NCI-H748 (cell line): ENCODE data around the gene CD19.
"Not testable (repeated sequence)": the region's sequence is repeated elsewhere in the genome, so short reads cannot be mapped to it uniquely, and the experiment has no call there.

Experiments
- DNase-seq: peaks from one replicate; lab custom pipeline; 2025; ENCODE audit not compliant: unreplicated experiment; lab: John Stamatoyannopoulos, UW

CD19 gene

DNA sequence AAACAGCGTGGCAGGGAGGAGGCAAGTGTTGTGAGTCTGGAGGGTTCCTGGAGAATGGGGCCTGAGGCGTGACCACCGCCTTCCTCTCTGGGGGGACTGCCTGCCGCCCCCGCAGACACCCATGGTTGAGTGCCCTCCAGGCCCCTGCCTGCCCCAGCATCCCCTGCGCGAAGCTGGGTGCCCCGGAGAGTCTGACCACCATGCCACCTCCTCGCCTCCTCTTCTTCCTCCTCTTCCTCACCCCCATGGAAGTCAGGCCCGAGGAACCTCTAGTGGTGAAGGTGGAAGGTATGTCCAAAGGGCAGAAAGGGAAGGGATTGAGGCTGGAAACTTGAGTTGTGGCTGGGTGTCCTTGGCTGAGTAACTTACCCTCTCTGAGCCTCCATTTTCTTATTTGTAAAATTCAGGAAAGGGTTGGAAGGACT, at the start of gene CD19:
Gene CD19 (plus strand): TSS at position 171 of the 425 bp plus-strand sequence. CDS start 30 bp downstream, at position 201.
- no peak for DNase-seq

DNA sequence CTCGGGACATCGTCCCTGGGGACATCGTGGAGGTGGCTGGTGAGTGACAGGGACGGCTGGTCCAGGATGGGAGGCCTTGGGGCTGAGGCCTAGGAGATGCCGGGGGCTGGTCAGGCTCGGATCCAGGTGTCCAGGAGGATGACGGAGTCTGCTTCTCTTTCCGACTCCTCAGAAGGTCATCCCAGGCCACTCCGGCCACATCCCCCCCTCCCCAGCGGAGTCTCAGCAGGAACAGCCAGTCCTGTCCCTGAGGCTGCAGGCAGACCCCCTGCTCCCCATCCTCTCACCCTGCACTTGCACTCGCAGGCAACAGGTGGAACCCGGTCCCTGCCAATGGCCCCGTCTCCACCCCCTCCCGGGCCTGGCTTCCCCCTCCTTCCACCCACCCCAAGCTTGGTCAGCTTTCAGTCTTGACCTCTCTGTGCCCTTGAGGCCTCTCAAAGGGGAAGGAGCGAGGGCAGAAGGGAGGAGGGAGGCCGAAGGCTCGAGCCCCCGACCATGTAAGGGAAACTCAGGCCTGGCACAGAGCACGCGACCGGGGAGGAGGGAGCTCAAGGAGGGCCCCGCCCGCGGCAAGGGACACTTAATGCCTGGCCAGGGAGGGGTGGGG, 49.1 kb upstream of the CD19 start:
- DNase-seq, result no peak

DNA sequence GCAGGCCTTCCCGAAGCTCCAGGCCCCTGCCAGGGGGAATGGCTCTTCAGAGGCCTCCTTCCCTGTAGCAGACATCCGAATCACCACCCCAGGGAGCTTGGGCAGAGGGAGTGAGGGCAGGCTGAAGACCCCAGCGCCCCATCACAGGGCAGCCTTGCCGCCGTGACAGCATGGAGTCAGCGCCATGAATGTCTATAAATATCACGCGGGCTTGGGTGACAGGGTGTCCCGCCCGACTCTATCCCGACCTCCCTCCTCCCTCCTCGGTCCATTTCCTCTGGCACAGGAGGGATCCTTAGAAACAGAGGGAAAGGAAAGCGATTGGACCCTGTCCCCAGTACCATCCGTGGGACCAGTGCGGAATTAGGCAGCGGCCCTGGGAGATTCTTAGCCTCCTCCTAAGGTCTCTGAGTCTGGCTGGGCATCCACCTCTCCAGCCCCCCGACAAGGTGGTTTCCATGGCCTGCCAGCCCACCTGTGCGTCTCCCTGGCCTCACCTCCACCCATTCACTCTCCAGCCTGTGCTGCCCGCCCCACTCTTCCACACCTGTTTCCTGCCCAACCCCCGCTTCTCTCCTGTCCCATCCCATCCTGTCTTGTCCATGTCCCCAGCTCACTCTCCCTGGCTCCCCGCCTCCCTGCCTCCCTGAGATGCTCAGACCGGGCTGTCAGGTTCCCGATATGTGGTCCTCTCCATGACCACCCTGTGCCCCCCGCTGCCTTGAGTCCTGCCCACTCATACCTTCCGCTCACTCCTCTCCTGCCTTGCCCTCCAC, 48.4 kb upstream of the CD19 start:
- no peak for DNase-seq

DNA sequence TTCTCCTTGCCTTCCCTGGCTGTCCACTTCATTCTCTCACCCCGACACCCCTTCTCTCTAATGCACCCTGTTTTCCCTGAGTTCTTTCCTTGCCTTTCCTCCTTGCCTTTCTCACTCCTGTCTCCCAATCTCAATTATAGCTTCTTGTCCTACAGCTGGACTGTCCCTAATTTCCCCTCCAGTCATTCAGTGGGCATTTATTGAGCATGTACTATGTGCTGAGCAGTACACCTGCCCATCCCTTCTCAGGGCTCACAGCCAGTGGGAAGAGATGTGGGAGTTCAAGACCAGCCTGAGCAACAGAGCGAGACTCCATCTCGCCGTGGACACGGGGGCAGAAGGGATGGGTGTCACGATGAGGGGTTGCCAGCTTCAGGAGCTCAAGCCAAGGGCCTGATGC, 47.7 kb upstream of the CD19 start:
- no peak for DNase-seq

DNA sequence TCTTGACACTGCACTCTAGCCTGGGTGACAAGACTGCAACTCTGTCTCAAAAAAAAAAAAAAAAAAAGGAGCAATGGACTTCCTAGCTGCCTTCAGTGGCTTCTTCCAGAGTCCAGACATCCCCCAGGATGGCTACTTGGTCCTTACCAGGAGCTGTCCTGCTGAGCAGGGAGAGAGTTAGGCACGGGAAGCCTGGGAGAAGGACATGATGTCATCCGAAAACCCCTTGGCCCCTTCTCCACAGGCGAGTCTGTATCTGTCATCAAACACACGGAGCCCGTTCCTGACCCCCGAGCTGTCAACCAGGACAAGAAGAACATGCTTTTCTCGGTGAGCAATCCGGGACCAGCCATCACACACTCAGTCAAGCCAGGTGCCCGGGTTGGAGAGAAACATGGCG, 44.8 kb upstream of the CD19 start:
- no peak for DNase-seq

- DNase-seq, result not testable (repeated sequence)
Measured at GRCh38 chr16:28890355-28890754, 41.4 kb upstream of the CD19 start.

GRCh38 chr16:28891964-28892890, 39.5 kb upstream of the CD19 start:
- DNase-seq, result no peak

GRCh38 chr16:28893291-28893690, 38.5 kb upstream of the CD19 start:
- no peak for DNase-seq

DNA sequence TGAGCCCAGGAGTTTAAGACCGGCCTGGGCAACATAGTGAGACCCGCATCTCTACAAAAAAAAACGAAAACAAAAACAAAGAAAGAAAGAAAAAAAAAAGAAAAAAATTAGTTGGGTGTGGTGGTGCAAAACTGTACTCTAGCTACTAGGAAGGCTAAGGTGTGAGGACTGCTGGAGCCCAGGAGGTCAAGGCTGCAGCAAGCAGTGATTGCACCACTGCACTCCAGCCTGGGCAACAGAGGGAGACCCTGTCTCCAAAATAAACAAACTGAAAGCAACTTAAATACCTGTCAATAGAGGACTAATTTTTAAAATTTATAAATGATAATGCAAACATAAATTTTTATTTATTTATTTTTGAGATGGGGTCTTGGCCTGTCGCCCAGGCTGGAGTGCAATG, 36.2 kb upstream of the CD19 start:
- no peak for DNase-seq

DNA sequence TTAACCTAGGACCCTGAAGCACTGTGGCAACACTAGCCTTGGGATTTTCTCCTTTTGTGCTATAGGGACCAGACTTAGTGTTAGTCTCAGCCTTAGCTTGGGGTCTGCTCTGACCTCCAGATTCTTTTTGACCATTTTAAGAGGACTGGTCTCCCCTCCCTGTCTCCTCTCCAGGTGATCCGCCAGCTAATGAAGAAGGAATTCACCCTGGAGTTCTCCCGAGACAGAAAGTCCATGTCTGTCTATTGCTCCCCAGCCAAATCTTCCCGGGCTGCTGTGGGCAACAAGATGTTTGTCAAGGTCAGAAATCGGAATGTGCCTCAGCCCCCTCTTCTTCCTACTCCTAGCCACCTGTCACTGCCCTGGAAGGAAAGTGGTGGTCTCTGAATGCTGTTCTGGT, 33.9 kb upstream of the CD19 start:
- no peak for DNase-seq

DNA sequence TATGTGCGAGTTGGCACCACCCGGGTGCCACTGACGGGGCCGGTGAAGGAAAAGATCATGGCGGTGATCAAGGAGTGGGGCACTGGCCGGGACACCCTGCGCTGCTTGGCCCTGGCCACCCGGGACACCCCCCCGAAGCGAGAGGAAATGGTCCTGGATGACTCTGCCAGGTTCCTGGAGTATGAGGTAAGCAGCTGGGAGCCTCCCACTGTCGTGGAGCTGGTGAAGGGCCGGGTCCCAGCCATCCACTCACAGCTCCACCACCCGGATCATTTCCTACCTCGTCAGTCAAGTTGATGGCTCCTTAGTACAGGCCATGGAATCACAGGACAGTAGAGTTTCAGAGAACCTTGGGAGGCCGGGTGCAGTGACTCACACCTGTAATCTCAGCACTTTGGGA, 33.5 kb upstream of the CD19 start:
- DNase-seq, result no peak

DNA sequence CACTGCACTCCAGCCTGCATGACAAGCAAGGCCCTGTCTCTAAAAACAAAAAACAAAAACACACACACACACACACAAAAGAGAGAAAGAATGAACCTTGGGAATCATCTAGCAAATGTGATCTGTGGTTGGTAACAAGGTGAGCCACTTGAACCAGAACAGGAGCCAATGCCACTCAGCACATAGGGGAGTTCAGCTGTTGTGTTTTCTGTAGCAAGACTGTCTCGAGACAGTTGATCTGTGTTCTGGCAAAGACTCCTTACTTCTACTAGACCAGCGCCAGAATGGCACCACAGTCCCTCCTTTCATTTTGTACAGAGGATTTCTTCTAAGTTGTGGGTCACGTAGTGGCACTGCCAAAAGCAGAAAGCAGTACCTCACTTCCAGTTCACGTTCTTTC, 32.8 kb upstream of the CD19 start:
- no peak for DNase-seq

DNA sequence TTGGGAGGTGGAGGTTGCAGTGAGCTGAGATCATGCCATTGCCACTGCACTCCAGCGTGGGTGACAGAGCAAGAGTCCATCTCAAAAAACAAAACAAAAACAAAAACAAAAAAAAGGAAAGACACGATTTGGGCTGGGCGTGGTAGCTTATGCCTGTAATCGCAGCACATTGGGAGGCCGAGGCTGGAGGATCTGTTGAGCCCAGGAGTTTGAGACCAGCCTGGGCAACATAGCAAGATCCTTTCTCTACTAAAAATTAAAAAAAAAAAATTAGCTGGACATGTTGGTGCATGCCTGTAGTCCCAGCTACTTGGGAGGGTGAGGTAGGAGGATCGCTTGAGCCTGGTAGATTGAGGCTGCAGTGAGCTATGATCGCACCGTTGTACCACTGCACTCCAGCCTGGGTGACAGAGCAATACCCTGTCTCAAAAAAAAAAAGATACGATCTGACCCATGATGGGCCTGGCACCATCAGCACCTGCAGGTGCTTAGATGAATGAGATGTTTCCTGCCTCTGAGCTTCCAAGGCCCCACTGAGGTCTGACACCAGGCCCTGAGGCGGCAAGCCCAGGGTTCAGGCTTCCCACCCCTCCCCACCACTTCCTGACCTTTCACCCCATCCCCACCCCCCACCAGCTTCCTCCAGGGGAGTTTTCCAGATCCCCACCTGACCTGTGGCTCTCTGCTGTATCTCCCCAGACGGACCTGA, 31.7 kb upstream of the CD19 start:
- DNase-seq, result no peak

DNA sequence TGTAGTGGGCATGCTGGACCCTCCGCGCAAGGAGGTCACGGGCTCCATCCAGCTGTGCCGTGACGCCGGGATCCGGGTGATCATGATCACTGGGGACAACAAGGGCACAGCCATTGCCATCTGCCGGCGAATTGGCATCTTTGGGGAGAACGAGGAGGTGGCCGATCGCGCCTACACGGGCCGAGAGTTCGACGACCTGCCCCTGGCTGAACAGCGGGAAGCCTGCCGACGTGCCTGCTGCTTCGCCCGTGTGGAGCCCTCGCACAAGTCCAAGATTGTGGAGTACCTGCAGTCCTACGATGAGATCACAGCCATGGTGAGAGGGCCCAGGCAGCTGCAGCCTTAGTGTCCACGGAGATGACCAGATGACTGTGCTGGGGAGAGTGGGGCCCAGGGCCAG, 31.2 kb upstream of the CD19 start:
- DNase-seq, result no peak

- no peak for DNase-seq
Measured at GRCh38 chr16:28901862-28902261, 29.9 kb upstream of the CD19 start.

DNA sequence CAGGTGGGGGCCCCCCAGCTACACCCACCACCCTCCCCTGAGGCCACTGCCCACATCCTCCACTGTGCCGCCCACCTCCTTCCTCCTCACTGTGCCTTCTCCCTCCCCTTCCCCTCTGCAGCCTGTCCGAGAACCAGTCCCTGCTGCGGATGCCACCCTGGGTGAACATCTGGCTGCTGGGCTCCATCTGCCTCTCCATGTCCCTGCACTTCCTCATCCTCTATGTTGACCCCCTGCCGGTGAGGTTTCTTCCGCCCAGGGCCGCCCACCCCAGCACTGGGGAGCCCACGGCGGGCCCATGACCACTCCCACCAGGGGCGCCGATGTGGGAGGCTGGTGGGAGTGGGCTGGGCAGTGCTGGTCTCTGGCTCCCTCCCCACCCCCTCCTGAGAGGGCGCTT, 28.9 kb upstream of the CD19 start:
- no peak for DNase-seq

- no peak for DNase-seq
Measured at GRCh38 chr16:28903344-28904042, 28.3 kb upstream of the CD19 start.

DNA sequence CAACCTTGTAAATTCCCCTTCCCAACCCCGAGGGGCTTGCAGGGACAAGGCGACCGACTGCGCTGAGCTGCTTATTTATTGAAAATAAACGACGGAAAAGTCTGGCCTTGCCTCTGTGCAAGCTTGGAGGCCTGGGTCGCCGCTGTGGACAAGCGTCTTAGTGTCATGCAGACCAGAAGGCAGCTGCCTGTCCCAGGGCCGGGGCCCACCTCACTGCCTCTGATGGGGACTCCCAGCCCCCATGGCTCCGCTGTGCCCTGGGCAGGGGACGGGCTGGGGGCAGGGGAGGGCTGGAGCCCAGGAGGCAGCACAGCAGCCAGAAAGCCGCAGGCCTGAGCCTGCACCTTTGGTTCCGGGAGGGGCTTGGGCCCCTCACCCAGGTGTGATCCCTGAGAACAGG, 27.4 kb upstream of the CD19 start:
- DNase-seq, result no peak

GRCh38 chr16:28904828-28905227, 26.9 kb upstream of the CD19 start:
- DNase-seq, result no peak

- DNase-seq, result no peak
Measured at GRCh38 chr16:28905229-28905754, 26.5 kb upstream of the CD19 start.
